NCI-H524 (cell line): Measurements from ENCODE around the gene AFDN.

Experiments
- DNase-seq, 2 experiments: peaks; one replicate each; lab custom pipeline; 2025; lab: John Stamatoyannopoulos, UW

Gene AFDN

GRCh38 chr6:168004945-168005344 lies 178.2 kb downstream of the AFDN start:
- DNase-seq: no peak

GRCh38 chr6:168005796-168006195 lies 179.1 kb downstream of the AFDN start:
- no peak for DNase-seq

DNA sequence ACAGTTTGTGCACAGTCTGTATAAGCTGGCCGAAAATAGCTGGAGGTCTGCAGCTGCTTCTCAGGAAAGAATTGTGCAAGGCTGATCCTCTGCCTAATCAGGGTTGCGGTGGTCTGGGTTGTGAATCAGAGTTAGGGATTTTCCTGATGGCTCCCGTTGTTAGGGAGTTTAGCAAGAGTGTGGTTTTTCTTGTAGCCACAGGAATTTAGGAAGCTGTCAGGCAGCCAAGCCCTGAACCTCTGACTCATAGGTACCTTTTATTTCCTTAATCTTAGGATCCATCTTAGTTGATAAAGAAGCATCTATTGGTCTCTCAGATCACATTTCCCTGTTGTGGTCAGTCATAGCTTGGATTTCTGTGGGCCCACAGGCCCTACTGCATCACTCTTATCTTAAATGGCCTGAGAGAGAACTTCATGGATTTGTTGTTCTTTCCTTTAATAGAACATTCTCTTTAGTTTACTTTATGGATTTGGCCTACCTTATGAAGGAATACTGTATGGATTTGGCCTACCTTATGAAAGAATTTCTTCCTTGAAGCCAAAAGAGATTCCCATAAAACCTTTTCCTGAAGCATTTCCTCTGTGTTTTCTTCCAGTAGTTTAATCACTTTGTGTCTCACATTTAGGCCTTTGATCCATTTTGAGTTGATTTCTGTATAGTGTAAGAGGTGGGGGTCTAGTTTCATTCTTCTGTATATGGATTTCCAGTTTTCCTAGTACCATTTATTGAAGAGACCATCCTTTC lies 181.1 kb downstream of the AFDN start:
- no peak for DNase-seq

DNA sequence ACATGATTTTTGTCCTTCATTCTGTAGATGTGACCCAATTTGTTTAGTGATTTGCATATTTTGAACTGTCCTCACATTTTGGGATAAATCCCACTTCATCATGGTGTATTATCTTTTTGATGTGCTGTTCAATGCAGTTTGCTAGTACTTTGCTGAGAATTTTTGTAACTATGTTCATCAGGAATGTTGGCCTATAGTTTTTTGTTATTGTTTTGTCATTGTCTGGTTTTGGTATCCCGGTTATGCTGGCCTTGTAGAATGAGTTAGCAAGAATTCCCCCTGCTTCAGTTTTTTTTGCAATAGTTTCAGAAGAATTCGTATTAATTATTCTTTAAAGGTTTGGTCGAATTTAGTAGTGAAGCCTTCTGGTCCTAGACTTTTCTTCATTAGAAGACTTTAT lies 182.6 kb downstream of the AFDN start:
- DNase-seq: no peak

- DNase-seq: no peak
Measured at GRCh38 chr6:168011291-168011690, 184.6 kb downstream of the AFDN start.

- DNase-seq: no peak
Measured at GRCh38 chr6:168012431-168013249, 185.9 kb downstream of the AFDN start.

GRCh38 chr6:168013250-168013915 lies 186.7 kb downstream of the AFDN start:
- DNase-seq: no peak

GRCh38 chr6:168014428-168014827 lies 187.7 kb downstream of the AFDN start:
- no peak for DNase-seq

DNA sequence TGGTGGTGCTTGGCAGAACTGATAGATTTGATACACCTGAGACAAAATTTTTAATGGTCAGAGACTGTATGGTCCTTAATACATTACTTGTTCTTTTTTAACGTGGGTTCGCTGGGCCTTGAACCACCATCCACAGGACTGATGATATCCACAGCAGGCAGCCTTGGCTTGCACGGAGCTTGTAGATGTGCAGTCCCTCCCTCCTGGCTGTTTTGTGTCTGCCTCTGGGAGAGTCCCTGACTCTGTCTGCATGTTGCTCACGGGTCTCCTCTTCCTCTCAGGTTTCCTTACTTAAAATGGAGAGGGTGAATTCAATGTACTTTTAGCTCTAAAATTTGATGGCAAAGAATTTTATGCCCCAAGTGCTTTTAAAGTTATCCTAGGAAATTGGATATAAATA lies 188.3 kb downstream of the AFDN start:
- no peak for DNase-seq

GRCh38 chr6:168015482-168016175 lies 188.9 kb downstream of the AFDN start:
- no peak for DNase-seq

- DNase-seq: no peak
Measured at GRCh38 chr6:168016176-168016620, 189.5 kb downstream of the AFDN start.

DNA sequence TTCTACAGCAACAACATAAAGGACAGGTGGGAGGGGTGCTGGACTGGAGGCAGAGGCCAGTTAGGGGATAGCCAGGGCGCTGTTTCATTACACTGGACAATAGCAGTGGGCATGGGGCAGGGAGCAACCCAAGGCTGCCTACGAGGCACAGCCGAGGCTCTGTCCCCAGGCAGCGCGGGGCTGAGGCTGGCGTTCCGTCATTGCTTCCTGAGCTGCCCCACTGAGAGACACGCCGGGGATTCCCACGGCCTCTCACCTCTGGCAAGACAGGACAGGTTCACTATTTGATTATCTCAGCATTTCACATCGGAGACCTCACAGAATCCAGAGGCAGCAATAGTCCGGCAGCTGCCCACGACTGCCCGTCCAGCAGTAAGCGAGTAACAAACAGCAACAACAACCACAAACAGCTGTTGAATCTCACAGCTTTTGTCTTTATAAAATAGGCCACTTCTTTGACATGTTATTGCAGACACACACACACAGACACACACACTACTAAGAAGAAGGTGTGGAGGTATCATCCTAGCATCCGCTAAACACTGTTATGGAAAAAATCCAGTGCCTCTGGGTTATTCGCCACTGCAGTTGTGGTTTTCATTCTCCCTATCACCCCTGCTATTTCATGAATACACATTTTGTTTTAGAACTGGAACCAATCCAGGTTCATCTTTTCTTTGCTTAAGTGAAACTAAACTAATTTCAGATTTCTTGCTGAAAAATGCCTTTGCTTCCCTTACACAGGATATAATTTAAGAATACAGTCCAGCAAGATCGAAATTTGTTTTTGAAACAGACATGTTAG lies 190.2 kb downstream of the AFDN start:
- no peak for DNase-seq

DNA sequence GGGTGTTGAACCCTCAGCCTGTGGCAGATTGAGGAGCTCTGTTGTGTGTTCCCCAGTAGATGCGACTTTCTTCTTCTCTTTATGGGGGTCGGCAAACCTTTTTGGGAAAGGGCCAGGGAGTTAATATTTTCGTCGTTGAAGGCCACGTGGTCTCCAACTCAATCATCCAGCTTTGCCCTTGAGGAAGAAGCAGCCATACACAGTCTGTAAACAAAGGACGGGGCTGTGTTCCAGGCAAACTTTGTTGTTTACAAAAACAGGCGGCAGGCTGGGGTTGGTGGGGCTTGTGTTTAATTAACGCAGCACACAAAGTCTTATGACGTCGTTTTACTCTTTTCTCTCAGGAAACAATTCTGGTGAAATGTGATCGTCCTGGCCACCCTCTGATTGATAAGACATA lies 190.9 kb downstream of the AFDN start:
- no peak for DNase-seq

- DNase-seq: no peak
Measured at GRCh38 chr6:168018664-168019063, 192.0 kb downstream of the AFDN start.

DNA sequence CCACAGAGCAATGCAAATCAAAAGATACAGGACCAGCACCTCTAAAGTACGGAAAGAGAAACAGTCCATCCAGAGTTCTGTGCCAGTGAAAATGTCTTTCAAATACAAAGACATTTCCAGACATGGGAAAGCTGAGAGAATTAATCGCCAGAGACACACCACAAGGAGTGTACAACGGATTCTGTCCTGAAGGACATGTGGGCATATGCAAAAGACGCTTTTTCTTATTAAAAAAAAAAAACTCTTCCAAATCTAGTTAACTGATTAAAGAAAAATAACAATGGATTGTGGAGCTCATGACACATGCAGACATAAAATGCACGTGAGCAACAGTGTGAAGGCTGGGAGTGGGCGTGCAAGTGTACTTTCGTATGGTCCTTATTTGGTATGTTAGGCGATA lies 193.5 kb downstream of the AFDN start:
- no peak for DNase-seq

GRCh38 chr6:168021581-168021980 lies 194.9 kb downstream of the AFDN start:
- no peak for DNase-seq
